PC-9 (cell line): Measurements from ENCODE around the gene MKI67. TPM values are rescaled to one million over a fixed set of nuclear protein-coding genes. Genes with fewer than 3 reads are reported as not detected.

ENCODE experiments used
- BruUV-seq: library from RNA; stranded (reverse); fragments of 400-500 nt; replicated peaks from 2 replicates; lab custom pipeline; 2021; lab: Mats Ljungman, UMichigan
- CTCF ChIA-PET: fragments of 300-600 bp; sonication (Branson Sonifier 250); formaldehyde crosslinking; loops from one replicate; lab custom pipeline; 2022; ENCODE audit warnings: antibody characterized with exemption; lab: Charles Lee
- POLR2A ChIA-PET: fragments of 300-600 bp; sonication (Branson Sonifier 250); formaldehyde crosslinking; loops from one replicate; lab custom pipeline; 2022; ENCODE audit warnings: antibody characterized with exemption; ENCODE audit not compliant: unreplicated experiment; lab: Charles Lee
- DNase-seq, 2 experiments: peaks; one replicate each; pipeline versions ENCODE4 v3.0.0 to v3.0.0-alpha.2; 2015 to 2022; ENCODE audit warnings: mixed read lengths in 1 of 2
- H2AFZ ChIP-seq: fragments of 200-600 bp; sonication (generic); 2 replicates; pipeline ENCODE4 v1.8.1; 2017; ENCODE audit warnings: antibody characterized with exemption
- H3F3A ChIP-seq: fragments of 200-600 bp; sonication (generic); 2 replicates; pipeline ENCODE4 v1.8.1; 2017; ENCODE audit warnings: antibody characterized with exemption, mild to moderate bottlenecking, low read depth; ENCODE audit not compliant: insufficient read depth
- H3K27ac ChIP-seq: fragments of 200-600 bp; sonication (generic); 2 replicates; pipeline ENCODE4 v1.6.1; 2016; ENCODE audit warnings: mixed run types
- H3K27me3 ChIP-seq: fragments of 200-600 bp; sonication (generic); 2 replicates; pipeline ENCODE4 v1.6.1; 2016; ENCODE audit warnings: low read depth, mixed run types; ENCODE audit not compliant: insufficient read depth
- H3K36me3 ChIP-seq: fragments of 200-600 bp; sonication (generic); 2 replicates; pipeline ENCODE4 v1.6.1; 2016; ENCODE audit warnings: low read depth, mixed run types
- H3K4me1 ChIP-seq: fragments of 200-600 bp; sonication (generic); replicated peaks from 2 replicates; pipeline ENCODE4 v1.6.1; 2016; ENCODE audit warnings: mixed run types; ENCODE audit not compliant: insufficient read depth
- H3K4me2 ChIP-seq: fragments of 200-600 bp; sonication (generic); 2 replicates; pipeline ENCODE4 v1.6.1; 2017; ENCODE audit warnings: mixed run types
- H3K4me3 ChIP-seq: fragments of 200-600 bp; sonication (generic); 2 replicates; pipeline ENCODE4 v1.6.1; 2016; ENCODE audit warnings: mixed run types
- H3K79me2 ChIP-seq: fragments of 200-600 bp; sonication (generic); 2 replicates; pipeline ENCODE4 v1.6.1; 2017; ENCODE audit warnings: low read depth, mixed run types
- H3K9me2 ChIP-seq: fragments of 200-600 bp; sonication (generic); 2 replicates; pipeline ENCODE4 v1.8.1; 2017; ENCODE audit warnings: mild to moderate bottlenecking; ENCODE audit not compliant: insufficient read depth
- H3K9me3 ChIP-seq: fragments of 200-600 bp; sonication (generic); 2 replicates; pipeline ENCODE4 v1.8.1; 2016; ENCODE audit warnings: low read depth; ENCODE audit not compliant: insufficient read depth
- H4K20me1 ChIP-seq: fragments of 200-600 bp; sonication (generic); 2 replicates; pipeline ENCODE4 v1.8.1; 2017; ENCODE audit not compliant: insufficient read depth
- CTCF ChIP-seq: fragments of 200-600 bp; sonication (generic); conservative IDR thresholded peaks from 2 replicates; pipeline ENCODE4 v1.6.1; 2017; ENCODE audit warnings: mixed run types, antibody characterized with exemption, mild to moderate bottlenecking, moderate library complexity
- EZH2 ChIP-seq: fragments of 200-600 bp; sonication (generic); IDR thresholded peaks from 2 replicates; pipeline ENCODE4 v1.8.0; 2017; ENCODE audit warnings: antibody characterized with exemption, low read depth
- intact Hi-C: fragments of 100-400 bp; cut with micrococcal nuclease; formaldehyde crosslinking; loops from one replicate; pipeline ENCODE4 v1.10.0; 2022; ENCODE audit not compliant: unreplicated experiment
- total RNA-seq: library from RNA; stranded (reverse); gene quantifications from 2 replicates; pipeline ENCODE4 v1.2.3, GENCODE V29; 2021

MKI67 gene
- total RNA-seq, 1 experiment from 2014 or later = 114 TPM

- no peak overlapping the region for H2AFZ ChIP-seq
- ChIA-PET POLR2A (no interaction called here), CTCF (no interaction called here)
- no peaks in the 10 kb centered on the region for H3K9me3 ChIP-seq
- no peaks in the 10 kb centered on the region for H3K79me2 ChIP-seq
- H3K36me3 ChIP-seq = no peaks in the 10 kb centered on the region
- no peak overlapping the region for H3K4me3 ChIP-seq
- H3F3A ChIP-seq = no peaks in the 10 kb centered on the region; the same call in 1 of the 2 replicates
- intact Hi-C loops = no loop called here
- no peak overlapping the region for H3K27ac ChIP-seq
- H4K20me1 ChIP-seq = no peaks in the 10 kb centered on the region
- H3K9me2 ChIP-seq = no peaks in the 10 kb centered on the region
- no TSS peak for BruUV-seq
- no peak overlapping the region for H3K4me2 ChIP-seq
- DNase-seq = no peak
- no peaks in the 10 kb centered on the region for H3K27me3 ChIP-seq
- TF ChIP-seq CTCF (no peak), EZH2 (no peak)
- no peaks in the 10 kb centered on the region for H3K4me1 ChIP-seq
These were observed 54.8 kb downstream of the MKI67 start for GRCh38 chr10:128071417-128071782.

GRCh38 chr10:128070721-128071416, 55.4 kb downstream of the MKI67 start:
- POLR2A ChIA-PET = no interaction called here
- intact Hi-C loops = no loop called here
- Histone ChIP-seq H3F3A (peaks cover 2% of the 10 kb centered on the region; the same call in 1 of the 2 replicates), H3K4me3 (no peak overlapping the region), H2AFZ (no peak overlapping the region), H3K4me2 (no peak overlapping the region), H3K36me3 (no peaks in the 10 kb centered on the region), H3K79me2 (no peaks in the 10 kb centered on the region), H3K27ac (no peak overlapping the region), H3K27me3 (no peaks in the 10 kb centered on the region), H3K4me1 (0 out of 2 replicates have a peak, but pooled peaks cover under 1% of the 10 kb centered on the region), H3K9me3 (no peaks in the 10 kb centered on the region), H3K9me2 (no peaks in the 10 kb centered on the region), H4K20me1 (no peaks in the 10 kb centered on the region)
- CTCF ChIA-PET = no interaction called here
- BruUV-seq = no TSS peak
- no peak for TF ChIP-seq CTCF
- TF ChIP-seq EZH2 = no peak
- DNase-seq = no peak

GRCh38 chr10:128070161-128070560, 56.1 kb downstream of the MKI67 start:
- CTCF ChIA-PET = no interaction called here
- H3K9me3 ChIP-seq = no peaks in the 10 kb centered on the region
- no TSS peak for BruUV-seq
- no peaks in the 10 kb centered on the region for H3K9me2 ChIP-seq
- H3K27ac ChIP-seq = no peak overlapping the region
- DNase-seq = no peak
- no peaks in the 10 kb centered on the region for H4K20me1 ChIP-seq
- intact Hi-C loops = no loop called here
- POLR2A ChIA-PET = no interaction called here
- TF ChIP-seq CTCF (no peak), EZH2 (no peak)
- H3F3A ChIP-seq = peaks cover 9% of the 10 kb centered on the region; the same call in 1 of the 2 replicates
- no peaks in the 10 kb centered on the region for H3K27me3 ChIP-seq
- H3K4me3 ChIP-seq = no peak overlapping the region
- no peaks in the 10 kb centered on the region for H3K36me3 ChIP-seq
- H3K79me2 ChIP-seq = no peaks in the 10 kb centered on the region
- H2AFZ ChIP-seq = no peak overlapping the region
- H3K4me2 ChIP-seq = no peak overlapping the region
- H3K4me1 ChIP-seq = peaks cover 7% of the 10 kb centered on the region
